Measurements from ENCODE around the gene CASP3.
"Not testable (repeated sequence)": the region's sequence is repeated elsewhere in the genome, so short reads cannot be mapped to it uniquely, and the experiment has no call there.

Gene CASP3

GRCh38 chr4:184636144-184636543 is 13.1 kb downstream of the CASP3 start:
- no peak overlapping the region for H3K4me3 ChIP-seq (ENCODE audit: low read depth, low read length)

GRCh38 chr4:184635381-184635780 is 13.9 kb downstream of the CASP3 start:
- no peak overlapping the region for H3K4me3 ChIP-seq (ENCODE audit: low read depth, low read length)

GRCh38 chr4:184632842-184633241 is 16.4 kb downstream of the CASP3 start:
- no peak overlapping the region for H3K4me3 ChIP-seq (ENCODE audit: low read depth, low read length)

GRCh38 chr4:184628103-184628502 is 21.1 kb downstream of the CASP3 start:
- H3K4me3 ChIP-seq (ENCODE audit: low read depth, low read length): no peak overlapping the region

- H3K4me3 ChIP-seq (ENCODE audit: low read depth, low read length): not testable (repeated sequence)
Measured at GRCh38 chr4:184625783-184626596, 23.3 kb downstream of the CASP3 start.

GRCh38 chr4:184624972-184625554 is 24.2 kb downstream of the CASP3 start:
- no peak overlapping the region for H3K4me3 ChIP-seq (ENCODE audit: low read depth, low read length)

GRCh38 chr4:184624504-184624903 is 24.7 kb downstream of the CASP3 start:
- H3K4me3 ChIP-seq (ENCODE audit: low read depth, low read length): not testable (repeated sequence)

GRCh38 chr4:184621518-184621917 is 27.7 kb downstream of the CASP3 start:
- no peak overlapping the region for H3K4me3 ChIP-seq (ENCODE audit: low read depth, low read length)

- H3K4me3 ChIP-seq (ENCODE audit: low read depth, low read length): no peak overlapping the region
Measured at GRCh38 chr4:184620212-184620867, 28.9 kb downstream of the CASP3 start.

GRCh38 chr4:184617600-184618196 is 31.5 kb downstream of the CASP3 start:
- H3K4me3 ChIP-seq (ENCODE audit: low read depth, low read length): no peak overlapping the region

- no peak overlapping the region for H3K4me3 ChIP-seq (ENCODE audit: low read depth, low read length)
Measured at GRCh38 chr4:184616633-184617551, 32.4 kb downstream of the CASP3 start.

- H3K4me3 ChIP-seq (ENCODE audit: low read depth, low read length): not testable (repeated sequence)
Measured at GRCh38 chr4:184616168-184616567, 33.1 kb downstream of the CASP3 start.

- no peak overlapping the region for H3K4me3 ChIP-seq (ENCODE audit: low read depth, low read length)
Measured at GRCh38 chr4:184614509-184614908, 34.7 kb downstream of the CASP3 start.

- H3K4me3 ChIP-seq (ENCODE audit: low read depth, low read length): no peak overlapping the region
Measured at GRCh38 chr4:184613405-184613804, 35.8 kb downstream of the CASP3 start.

GRCh38 chr4:184612074-184612473 is 37.2 kb downstream of the CASP3 start:
- no peak overlapping the region for H3K4me3 ChIP-seq (ENCODE audit: low read depth, low read length)

- not testable (repeated sequence) for H3K4me3 ChIP-seq (ENCODE audit: low read depth, low read length)
Measured at GRCh38 chr4:184607429-184607828, 41.8 kb downstream of the CASP3 start.

- not testable (repeated sequence) for H3K4me3 ChIP-seq (ENCODE audit: low read depth, low read length)
Measured at GRCh38 chr4:184602857-184603256, 46.4 kb downstream of the CASP3 start.

GRCh38 chr4:184600982-184601381 is 48.3 kb downstream of the CASP3 start:
- H3K4me3 ChIP-seq (ENCODE audit: low read depth, low read length): not testable (repeated sequence)

- no peak overlapping the region for H3K4me3 ChIP-seq (ENCODE audit: low read depth, low read length)
Measured at GRCh38 chr4:184599492-184600135, 49.6 kb downstream of the CASP3 start.
